ENCODE data around the gene PCDH15.
"Not testable (repeated sequence)": the region's sequence is repeated elsewhere in the genome, so short reads cannot be mapped to it uniquely, and the experiment has no call there.

Gene PCDH15

DNA sequence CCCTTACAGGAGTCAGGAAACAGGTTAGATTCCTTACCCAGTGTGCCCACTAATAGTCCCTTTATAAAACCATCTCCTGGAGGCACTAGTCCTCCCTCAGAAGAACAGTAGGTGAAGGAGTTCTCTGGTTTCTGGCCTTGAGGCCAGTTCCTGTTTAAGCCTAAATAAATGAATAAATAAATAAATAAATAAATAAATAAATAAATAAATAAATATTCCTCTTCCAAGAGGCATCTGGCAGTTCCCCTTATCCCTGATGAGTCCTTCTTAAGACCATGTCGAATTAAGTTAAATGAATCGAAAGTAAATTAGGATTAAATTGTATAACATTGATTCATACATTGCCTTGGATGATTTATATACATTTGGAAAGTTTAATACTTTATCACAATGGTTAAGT is 223.3 kb downstream of the PCDH15 start:
- H3K36me3 Mint-ChIP-seq: no peaks in the 10 kb centered on the region
- no peak for ATAC-seq (ENCODE audit: low read depth)
- H3K27ac Mint-ChIP-seq: no peak overlapping the region
- no peak for DNase-seq (ENCODE audit: low spot score in 2 of 2)
- H3K4me3 Mint-ChIP-seq: no peak overlapping the region
- no peaks in the 10 kb centered on the region for H3K27me3 Mint-ChIP-seq
- no peaks in the 10 kb centered on the region for H3K4me1 Mint-ChIP-seq
- peaks cover 3% of the 10 kb centered on the region for H3K9me3 Mint-ChIP-seq

DNA sequence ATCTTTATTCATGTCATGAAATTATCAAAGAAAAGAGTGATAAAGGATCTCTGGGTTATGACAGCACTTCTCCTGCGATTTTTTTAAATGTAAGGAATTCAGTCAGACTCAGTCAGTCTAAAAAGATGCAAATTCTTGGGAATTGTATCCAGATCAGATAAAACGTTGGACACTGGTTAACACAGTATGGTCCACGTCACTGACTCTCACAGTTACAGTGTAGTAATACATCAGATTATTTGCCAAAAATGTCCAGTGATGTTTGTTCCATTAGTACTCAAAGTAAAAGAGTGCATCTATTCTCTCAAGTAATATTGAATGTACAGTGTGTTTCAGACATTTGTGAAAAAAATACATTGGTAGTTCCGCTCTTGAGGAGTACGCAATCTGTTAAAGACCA is 224.5 kb downstream of the PCDH15 start:
- no peak overlapping the region for H3K4me3 Mint-ChIP-seq
- ATAC-seq (ENCODE audit: low read depth): no peak
- H3K9me3 Mint-ChIP-seq: peaks cover 3% of the 10 kb centered on the region
- H3K27ac Mint-ChIP-seq: no peak overlapping the region
- H3K27me3 Mint-ChIP-seq: no peaks in the 10 kb centered on the region
- DNase-seq (ENCODE audit: low spot score in 2 of 2): no peak
- no peaks in the 10 kb centered on the region for H3K36me3 Mint-ChIP-seq
- H3K4me1 Mint-ChIP-seq: no peaks in the 10 kb centered on the region

DNA sequence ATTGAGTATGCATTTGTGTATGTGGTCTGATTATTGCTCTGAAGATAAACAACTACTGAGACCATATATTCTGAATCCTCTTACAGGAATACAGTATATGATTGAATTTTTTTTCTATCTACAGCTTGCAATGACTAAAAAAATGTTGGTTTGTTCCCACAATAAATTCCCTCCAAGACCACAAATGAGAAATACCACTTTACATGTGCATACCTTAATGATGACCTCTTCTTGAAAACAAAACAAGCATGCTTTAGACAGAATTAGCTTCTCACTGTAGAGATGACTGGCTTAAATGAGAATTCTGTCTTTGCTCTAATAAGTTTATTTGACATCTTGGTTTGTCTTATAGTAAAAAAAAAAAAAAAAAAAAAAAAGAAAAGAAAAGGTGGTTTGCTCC is 241.5 kb downstream of the PCDH15 start:
- no peak for DNase-seq (ENCODE audit: low spot score in 2 of 2)
- H3K27me3 Mint-ChIP-seq: no peaks in the 10 kb centered on the region
- peaks cover 1% of the 10 kb centered on the region for H3K9me3 Mint-ChIP-seq
- H3K4me1 Mint-ChIP-seq: no peaks in the 10 kb centered on the region
- H3K4me3 Mint-ChIP-seq: no peak overlapping the region
- H3K27ac Mint-ChIP-seq: no peak overlapping the region
- H3K36me3 Mint-ChIP-seq: no peaks in the 10 kb centered on the region
- ATAC-seq (ENCODE audit: low read depth): no peak

DNA sequence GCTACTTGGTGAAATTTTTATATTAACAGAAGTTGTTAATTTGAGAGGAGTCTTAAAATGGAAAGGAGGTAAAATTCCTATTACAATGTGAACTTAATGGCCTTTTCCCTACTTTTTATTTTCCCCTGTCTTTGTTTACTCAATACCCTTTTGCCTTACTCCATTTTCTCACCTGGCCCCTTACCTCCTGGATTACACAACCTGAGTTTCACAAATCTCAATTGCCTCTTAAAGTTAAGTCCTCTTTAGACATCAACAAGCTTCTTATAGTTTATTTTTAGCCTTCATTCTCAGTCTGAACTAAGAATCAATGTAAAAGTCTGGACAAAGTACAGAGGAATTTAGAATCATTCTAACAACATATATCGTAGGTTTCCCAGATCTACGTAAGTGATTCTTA is 247.0 kb downstream of the PCDH15 start:
- Mint-ChIP-seq H3K36me3 (no peaks in the 10 kb centered on the region), H3K27me3 (no peaks in the 10 kb centered on the region), H3K27ac (no peak overlapping the region), H3K4me3 (no peak overlapping the region), H3K9me3 (peaks cover 3% of the 10 kb centered on the region), H3K4me1 (no peaks in the 10 kb centered on the region)
- no peak for DNase-seq (ENCODE audit: low spot score in 2 of 2)
- no peak for ATAC-seq (ENCODE audit: low read depth)

DNA sequence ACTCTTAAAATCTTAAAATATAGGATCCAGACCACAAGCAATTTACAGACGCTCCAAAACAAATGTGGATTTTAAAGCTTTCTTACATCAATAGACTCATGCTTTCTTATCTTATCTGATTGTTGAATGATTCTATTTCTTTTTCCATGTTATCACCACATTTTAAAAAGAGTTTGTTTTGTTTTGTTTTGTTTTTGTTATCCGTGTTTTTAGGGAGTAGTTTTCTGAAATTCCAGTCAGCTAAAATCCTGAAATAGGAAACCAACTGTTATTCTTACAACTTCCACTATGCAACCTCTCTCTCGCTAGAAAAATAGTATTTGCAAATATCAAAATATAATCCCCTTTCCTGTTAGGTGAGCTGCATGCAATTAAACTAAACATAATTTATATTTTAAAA is 251.0 kb downstream of the PCDH15 start:
- Mint-ChIP-seq H3K36me3 (no peaks in the 10 kb centered on the region), H3K4me3 (no peak overlapping the region), H3K27me3 (no peaks in the 10 kb centered on the region), H3K4me1 (no peaks in the 10 kb centered on the region), H3K9me3 (peaks cover 1% of the 10 kb centered on the region), H3K27ac (no peak overlapping the region)
- DNase-seq (ENCODE audit: low spot score in 2 of 2) (no peak), ATAC-seq (ENCODE audit: low read depth) (no peak)

DNA sequence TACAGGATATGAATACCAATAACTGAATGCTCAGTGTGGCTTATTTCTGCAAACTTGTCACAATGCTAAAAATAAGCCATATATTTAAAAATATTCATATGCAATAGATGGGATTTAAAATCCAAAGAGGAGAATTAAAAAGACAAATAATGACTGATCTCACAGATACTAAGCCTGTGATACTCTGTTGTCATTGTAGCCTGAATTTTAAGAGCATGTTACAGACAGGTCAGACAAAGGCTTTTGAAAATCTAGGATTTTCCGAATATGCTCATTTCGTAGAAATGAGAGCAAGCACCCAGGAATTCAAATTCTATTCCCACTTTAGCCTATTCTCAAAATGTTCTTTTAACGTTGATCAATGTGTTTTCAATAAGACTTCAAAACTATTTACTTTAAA is 269.7 kb downstream of the PCDH15 start:
- H3K4me1 Mint-ChIP-seq: no peaks in the 10 kb centered on the region
- H3K9me3 Mint-ChIP-seq: peaks cover 4% of the 10 kb centered on the region
- no peak for DNase-seq (ENCODE audit: low spot score in 2 of 2)
- no peak for ATAC-seq (ENCODE audit: low read depth)
- H3K27me3 Mint-ChIP-seq: no peaks in the 10 kb centered on the region
- H3K27ac Mint-ChIP-seq: no peak overlapping the region
- no peak overlapping the region for H3K4me3 Mint-ChIP-seq
- H3K36me3 Mint-ChIP-seq: no peaks in the 10 kb centered on the region

DNA sequence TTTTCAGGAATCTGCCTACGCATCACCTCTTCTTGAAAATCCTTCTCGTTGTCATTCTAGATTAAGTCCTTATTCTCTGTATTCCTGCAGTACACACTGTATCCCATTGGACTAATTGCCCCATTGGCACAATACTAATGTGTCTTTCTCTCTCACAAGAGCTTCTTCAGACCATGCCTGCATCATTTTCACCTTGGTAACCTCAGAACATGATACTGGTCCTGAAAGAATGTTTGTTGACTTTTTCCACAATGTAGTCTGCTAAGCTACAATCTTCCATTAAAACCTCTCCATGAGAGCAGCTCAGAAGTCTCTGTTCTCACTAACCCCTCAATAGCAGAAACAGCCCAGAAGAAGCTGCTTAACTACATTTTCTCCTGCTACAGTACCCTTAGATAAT is 270.7 kb downstream of the PCDH15 start:
- ATAC-seq (ENCODE audit: low read depth) (no peak), DNase-seq (ENCODE audit: low spot score in 2 of 2) (no peak)
- no peak overlapping the region for H3K4me3 Mint-ChIP-seq
- H3K9me3 Mint-ChIP-seq: peaks cover 4% of the 10 kb centered on the region
- no peaks in the 10 kb centered on the region for H3K27me3 Mint-ChIP-seq
- no peaks in the 10 kb centered on the region for H3K4me1 Mint-ChIP-seq
- H3K27ac Mint-ChIP-seq: no peak overlapping the region
- H3K36me3 Mint-ChIP-seq: no peaks in the 10 kb centered on the region

DNA sequence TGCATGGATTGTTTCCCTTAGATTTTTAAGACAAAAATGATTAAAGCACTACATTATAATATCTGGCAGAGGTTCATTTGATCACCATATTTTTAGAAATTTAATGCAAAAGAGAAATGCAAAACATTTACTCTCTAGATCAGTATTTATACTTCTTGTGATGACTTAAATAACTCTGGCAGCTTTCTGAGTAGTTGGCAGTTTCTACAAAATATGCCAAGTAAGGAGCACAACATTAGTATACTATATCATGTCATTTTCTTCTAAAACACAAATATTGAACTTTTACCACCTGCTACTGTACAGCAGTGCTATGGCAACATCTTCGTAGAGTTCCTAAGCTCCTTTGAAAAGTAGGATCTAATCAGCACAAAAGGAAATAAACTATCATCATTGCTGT is 275.2 kb downstream of the PCDH15 start:
- Mint-ChIP-seq H3K9me3 (peaks cover 4% of the 10 kb centered on the region), H3K4me1 (no peaks in the 10 kb centered on the region), H3K4me3 (no peak overlapping the region), H3K27me3 (no peaks in the 10 kb centered on the region), H3K27ac (no peak overlapping the region), H3K36me3 (no peaks in the 10 kb centered on the region)
- no peak for ATAC-seq (ENCODE audit: low read depth)
- DNase-seq (ENCODE audit: low spot score in 2 of 2): no peak

DNA sequence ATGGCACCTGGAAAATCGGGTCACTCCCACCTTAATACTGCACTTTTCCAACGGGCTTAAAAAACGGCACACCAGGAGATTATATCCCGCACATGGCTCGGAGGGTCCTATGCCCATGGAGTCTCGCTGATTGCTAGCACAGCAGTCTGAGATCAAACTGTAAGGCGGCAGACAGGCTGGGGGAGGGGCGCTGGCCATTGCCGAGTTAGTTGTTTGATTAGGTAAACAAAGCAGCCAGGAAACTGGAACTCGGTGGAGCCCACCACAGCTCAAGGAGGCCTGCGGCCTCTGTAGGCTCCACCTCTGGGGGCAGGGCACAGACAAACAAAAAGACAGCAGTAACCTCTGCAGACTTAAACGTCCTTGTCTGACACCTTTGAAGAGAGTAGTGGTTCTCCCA is 285.8 kb downstream of the PCDH15 start:
- not testable (repeated sequence) for H3K4me3 Mint-ChIP-seq; H3K4me1 Mint-ChIP-seq; DNase-seq (ENCODE audit: low spot score in 2 of 2); H3K9me3 Mint-ChIP-seq; ATAC-seq (ENCODE audit: low read depth); H3K36me3 Mint-ChIP-seq; H3K27ac Mint-ChIP-seq; H3K27me3 Mint-ChIP-seq

DNA sequence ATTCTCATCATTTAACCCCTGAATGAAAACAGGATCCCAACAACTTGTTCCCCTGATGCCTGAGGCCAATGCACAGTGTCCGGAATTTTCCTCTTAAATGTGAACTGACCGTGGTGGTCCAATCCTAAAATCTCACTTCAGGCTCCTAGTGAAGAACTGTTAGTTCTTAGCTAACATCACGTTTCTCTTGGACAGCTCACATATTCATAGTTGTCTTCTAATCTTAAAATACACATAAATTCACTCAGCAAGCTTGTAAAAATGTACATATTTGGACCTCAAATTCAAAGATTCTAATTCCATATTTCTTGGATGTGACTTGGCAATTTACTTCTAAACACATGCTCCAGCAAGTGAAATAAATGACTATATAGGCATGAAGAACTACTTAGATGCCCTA is 297.2 kb downstream of the PCDH15 start:
- no peak overlapping the region for H3K27ac Mint-ChIP-seq
- peaks cover 10% of the 10 kb centered on the region for H3K9me3 Mint-ChIP-seq
- no peak for DNase-seq (ENCODE audit: low spot score in 2 of 2)
- no peaks in the 10 kb centered on the region for H3K27me3 Mint-ChIP-seq
- H3K4me1 Mint-ChIP-seq: no peaks in the 10 kb centered on the region
- no peak for ATAC-seq (ENCODE audit: low read depth)
- H3K4me3 Mint-ChIP-seq: no peak overlapping the region
- H3K36me3 Mint-ChIP-seq: no peaks in the 10 kb centered on the region

DNA sequence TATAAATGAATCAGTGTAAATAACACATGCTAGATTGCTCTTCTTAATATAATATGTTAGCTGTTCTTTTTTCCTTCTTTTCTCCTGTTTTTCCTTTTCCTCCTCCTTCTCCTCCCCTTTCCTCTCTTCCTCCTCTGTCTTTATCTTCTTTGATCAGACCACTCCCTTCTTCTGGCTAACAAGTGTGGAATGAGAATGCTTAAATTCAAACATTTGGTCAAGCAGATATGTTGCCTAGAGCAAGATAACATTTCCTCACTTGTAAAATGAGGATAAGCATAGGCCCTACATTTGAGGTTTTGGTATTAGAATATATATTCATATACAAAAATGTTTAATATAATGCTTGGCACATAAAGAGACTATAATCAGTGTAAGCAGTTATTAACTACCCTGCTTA is 299.1 kb downstream of the PCDH15 start:
- no peak for ATAC-seq (ENCODE audit: low read depth)

DNA sequence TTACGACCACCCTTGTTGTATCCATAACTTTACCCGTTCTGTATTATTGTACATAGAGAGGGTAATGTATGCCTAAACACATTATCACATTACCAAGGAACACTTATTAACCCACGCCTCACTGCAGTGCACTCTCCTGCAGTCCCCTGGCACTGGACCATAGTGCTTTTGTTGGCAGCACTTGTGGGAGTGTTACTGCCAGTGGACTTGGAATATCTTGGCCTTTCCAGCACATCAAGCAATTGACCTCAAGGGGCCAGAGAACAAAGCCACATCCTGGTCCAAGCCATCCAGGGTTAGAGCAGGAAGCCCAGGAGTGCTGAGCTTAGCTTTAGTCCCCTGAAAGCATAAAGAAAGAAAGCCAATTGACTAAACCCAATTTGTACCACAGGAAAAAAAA is 304.2 kb downstream of the PCDH15 start:
- Mint-ChIP-seq H3K36me3 (no peaks in the 10 kb centered on the region), H3K4me1 (no peaks in the 10 kb centered on the region), H3K27me3 (no peaks in the 10 kb centered on the region), H3K9me3 (peaks cover 15% of the 10 kb centered on the region), H3K27ac (no peak overlapping the region), H3K4me3 (no peak overlapping the region)
- ATAC-seq (ENCODE audit: low read depth) (no peak), DNase-seq (ENCODE audit: low spot score in 2 of 2) (no peak)

More for the DNA sequence above, 299.1 kb downstream of the PCDH15 start:
- no peak for DNase-seq (ENCODE audit: low spot score in 2 of 2)
- no peaks in the 10 kb centered on the region for H3K27me3 Mint-ChIP-seq
- no peaks in the 10 kb centered on the region for H3K4me1 Mint-ChIP-seq
- no peak overlapping the region for H3K4me3 Mint-ChIP-seq
- H3K9me3 Mint-ChIP-seq: peaks cover 10% of the 10 kb centered on the region
- H3K36me3 Mint-ChIP-seq: no peaks in the 10 kb centered on the region
- H3K27ac Mint-ChIP-seq: no peak overlapping the region

DNA sequence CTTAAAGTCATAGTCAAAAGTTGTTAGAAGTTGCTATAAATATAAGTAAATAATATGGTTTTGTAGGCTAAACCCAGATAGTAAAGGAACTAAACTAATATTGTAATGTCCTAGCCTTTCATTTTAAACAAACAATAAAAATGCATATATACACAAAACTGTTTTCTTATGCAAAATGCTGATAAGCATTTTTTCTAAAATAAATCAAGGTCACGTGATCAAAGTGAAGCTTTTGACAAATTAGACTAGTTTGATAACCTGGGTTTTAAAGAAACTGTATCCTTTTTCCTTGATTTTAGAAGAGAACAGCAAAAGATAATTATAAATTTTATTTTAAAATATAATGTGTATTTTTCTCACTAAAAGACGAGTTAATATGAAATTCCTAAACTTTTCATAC is 313.3 kb downstream of the PCDH15 start:
- H3K27me3 Mint-ChIP-seq: no peaks in the 10 kb centered on the region

DNA sequence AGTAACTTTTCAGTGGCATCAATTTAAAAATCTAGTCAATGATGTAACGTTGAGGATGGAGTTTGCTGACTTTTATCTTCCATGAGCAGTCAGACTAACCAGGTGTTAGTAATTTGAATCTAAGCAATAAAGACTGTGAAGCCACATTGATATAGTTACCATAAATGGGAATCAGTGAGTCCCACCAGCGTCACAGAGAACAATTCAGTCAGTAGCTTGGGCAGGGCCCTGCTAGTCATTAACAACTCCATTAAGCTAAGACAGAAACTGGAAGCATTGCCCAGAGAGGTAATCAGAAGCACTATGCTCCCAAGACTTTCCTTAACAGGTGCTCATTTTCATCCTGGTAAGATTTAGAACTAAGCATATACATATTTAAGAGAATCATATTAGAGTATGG is 315.1 kb downstream of the PCDH15 start:
- Mint-ChIP-seq H3K4me1 (no peaks in the 10 kb centered on the region), H3K36me3 (no peaks in the 10 kb centered on the region), H3K9me3 (peaks cover 3% of the 10 kb centered on the region), H3K27ac (no peak overlapping the region), H3K4me3 (no peak overlapping the region), H3K27me3 (no peaks in the 10 kb centered on the region)
- no peak for DNase-seq (ENCODE audit: low spot score in 2 of 2)
- no peak for ATAC-seq (ENCODE audit: low read depth)

More for the DNA sequence above, 313.3 kb downstream of the PCDH15 start:
- no peaks in the 10 kb centered on the region for H3K4me1 Mint-ChIP-seq
- H3K36me3 Mint-ChIP-seq: no peaks in the 10 kb centered on the region
- no peak for DNase-seq (ENCODE audit: low spot score in 2 of 2)
- no peak overlapping the region for H3K27ac Mint-ChIP-seq
- H3K4me3 Mint-ChIP-seq: no peak overlapping the region
- no peak for ATAC-seq (ENCODE audit: low read depth)
- H3K9me3 Mint-ChIP-seq: peaks cover 3% of the 10 kb centered on the region

DNA sequence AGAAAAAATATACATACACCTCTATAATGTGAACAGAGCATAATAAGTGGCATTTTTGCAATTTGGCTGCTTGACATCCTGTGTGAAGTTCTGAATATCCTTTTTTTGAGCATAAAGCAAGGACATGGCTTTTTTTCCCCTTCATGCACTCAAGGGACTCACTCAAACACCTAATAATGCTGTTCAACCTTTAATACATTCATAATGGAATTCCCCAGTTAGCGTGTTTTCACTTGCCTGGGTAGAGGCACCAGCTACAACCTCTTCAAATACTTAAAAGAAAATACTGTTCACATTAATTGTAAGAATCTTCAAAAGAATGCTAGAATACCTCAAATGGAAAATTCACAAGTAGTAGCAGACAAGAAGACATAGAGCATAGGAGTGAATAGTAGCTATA is 316.8 kb downstream of the PCDH15 start:
- Mint-ChIP-seq H3K4me3 (no peak overlapping the region), H3K27ac (no peak overlapping the region), H3K4me1 (no peaks in the 10 kb centered on the region), H3K27me3 (no peaks in the 10 kb centered on the region), H3K36me3 (no peaks in the 10 kb centered on the region), H3K9me3 (peaks cover 3% of the 10 kb centered on the region)
- DNase-seq (ENCODE audit: low spot score in 2 of 2) (no peak), ATAC-seq (ENCODE audit: low read depth) (no peak)

DNA sequence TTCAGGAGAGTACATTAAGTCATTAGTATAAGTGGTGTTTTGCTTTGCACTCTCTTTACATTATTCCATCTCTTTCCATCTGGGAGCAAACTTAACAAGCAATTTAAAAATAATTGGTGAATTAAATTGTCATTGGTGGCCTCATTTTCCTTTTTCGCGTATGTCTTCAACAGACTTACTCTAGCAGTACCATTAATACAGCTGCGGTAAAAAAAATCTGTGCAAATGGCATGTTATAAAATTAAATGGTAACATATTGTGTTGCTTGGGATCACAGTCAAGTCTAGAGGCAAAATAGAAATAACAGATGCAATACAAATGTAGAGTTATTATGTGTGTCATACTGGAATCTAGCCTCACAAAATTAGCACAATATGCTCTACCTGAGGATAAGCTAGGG is 322.4 kb downstream of the PCDH15 start:
- Mint-ChIP-seq H3K4me3 (no peak overlapping the region), H3K4me1 (no peaks in the 10 kb centered on the region), H3K9me3 (peaks cover 1% of the 10 kb centered on the region), H3K27ac (no peak overlapping the region), H3K36me3 (no peaks in the 10 kb centered on the region), H3K27me3 (no peaks in the 10 kb centered on the region)
- DNase-seq (ENCODE audit: low spot score in 2 of 2) (no peak), ATAC-seq (ENCODE audit: low read depth) (no peak)

All from memory B cell (primary cell).